ENCODE results near the gene CREB3L2.
A peak's percentile ranks its signal among the peaks of the same experiment; 100 is the strongest.

Gene CREB3L2

DNA sequence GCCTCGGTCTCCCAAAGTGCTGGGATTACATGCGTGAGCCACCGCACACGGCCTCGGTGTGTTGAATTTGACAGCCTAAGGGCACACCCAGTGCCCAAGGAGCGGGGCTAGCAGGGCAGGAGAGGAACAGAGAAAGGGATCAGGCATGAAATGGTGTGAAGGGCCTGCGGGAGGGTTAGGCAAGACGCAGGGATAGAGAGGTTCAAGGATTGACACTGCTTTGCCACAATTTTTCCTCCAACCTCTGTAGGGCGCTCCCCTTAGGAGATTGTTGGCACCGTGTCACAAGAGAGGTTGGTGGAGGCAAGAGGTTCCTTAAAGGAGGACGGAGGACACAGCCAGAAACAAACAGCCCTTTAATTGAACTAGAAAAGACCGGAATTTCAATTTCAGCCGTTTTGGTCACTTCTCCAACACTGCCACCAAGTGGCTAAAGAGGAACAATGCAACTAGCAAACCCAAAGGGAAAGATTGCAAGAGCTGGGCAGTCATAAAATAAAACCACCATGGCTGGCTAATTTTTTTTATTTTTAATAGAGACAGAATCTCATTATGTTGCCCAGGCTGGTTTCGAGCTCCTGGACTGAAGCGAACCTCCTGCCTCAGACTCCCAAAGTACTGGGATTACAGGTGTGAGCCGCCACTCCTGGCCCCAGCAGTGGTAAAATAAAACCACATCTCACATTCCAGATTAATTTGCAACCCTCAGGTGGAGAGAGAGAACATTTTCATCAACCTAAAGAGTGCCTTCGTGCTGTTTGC lies 6.9 kb upstream of the CREB3L2 start:
- DNase-seq = peak; percentile 15

DNA sequence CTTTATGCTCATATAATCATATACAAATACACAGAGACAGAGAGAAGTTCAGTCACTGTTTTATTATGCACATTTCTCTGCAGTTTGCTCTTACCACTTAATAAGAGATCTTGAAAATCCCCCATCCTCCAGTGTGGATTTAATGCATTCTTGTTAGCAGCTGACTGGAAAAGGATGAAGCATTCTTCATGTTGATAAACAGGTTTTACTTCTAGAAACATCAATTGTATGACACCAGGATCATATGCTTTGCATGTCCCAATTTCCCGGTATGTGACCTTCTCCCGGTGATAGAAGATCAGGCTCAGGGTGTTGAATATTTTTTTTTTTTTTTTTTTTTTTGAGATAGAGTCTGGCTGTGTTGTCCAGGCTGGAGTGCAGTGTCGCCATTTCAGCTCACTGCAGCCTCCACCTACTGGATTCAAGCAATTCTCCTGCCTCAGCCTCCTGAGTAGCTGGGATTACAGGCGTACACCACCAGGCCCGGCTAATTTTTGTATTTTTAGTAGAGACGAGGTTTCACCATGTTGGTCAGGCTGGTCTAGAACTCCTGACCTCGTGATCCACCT lies 6.2 kb upstream of the CREB3L2 start:
- no peak for DNase-seq

GRCh38 chr7:138006106-138006505 lies 4.2 kb upstream of the CREB3L2 start:
- DNase-seq = no peak

- DNase-seq = no peak
Measured at GRCh38 chr7:138004936-138005335, 3.0 kb upstream of the CREB3L2 start.

DNA sequence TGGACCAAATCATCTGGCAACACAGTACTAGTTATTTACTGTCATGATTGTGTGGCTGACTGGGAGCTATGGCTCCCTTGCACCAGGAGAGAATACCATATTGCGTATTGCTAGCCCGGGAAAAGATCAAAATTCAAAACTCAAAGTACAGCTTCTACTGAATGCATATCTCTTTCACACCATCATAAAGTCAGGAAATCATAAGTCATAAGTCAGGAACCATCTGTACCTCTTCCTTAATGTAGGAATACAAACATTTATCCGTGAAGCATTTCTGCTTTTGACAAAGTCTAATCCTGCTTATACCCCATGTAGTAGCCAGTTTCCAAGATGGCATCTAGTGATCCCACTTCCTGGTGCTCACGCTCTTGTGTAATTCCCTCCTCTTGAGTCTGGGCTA lies 2.2 kb upstream of the CREB3L2 start:
- DNase-seq = no peak

DNA sequence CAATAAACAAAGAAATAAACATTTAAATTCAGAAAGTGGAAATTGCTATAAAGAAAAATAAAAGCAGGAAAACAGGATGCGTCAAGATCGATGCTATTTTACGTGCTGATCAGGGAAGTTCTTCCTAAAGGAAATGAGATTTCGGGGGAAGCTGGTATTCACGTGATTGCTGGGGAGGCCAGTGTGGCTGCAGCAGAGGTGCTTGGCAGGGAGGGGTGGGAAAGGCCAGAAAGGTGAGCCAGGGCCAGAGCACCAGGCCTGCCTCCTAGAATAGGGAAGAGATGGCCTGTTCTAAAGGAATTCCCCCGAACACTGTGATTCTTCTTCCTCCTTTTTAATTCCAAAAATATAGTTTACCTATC lies 923 bp upstream of the CREB3L2 start:
- no peak for DNase-seq

DNA sequence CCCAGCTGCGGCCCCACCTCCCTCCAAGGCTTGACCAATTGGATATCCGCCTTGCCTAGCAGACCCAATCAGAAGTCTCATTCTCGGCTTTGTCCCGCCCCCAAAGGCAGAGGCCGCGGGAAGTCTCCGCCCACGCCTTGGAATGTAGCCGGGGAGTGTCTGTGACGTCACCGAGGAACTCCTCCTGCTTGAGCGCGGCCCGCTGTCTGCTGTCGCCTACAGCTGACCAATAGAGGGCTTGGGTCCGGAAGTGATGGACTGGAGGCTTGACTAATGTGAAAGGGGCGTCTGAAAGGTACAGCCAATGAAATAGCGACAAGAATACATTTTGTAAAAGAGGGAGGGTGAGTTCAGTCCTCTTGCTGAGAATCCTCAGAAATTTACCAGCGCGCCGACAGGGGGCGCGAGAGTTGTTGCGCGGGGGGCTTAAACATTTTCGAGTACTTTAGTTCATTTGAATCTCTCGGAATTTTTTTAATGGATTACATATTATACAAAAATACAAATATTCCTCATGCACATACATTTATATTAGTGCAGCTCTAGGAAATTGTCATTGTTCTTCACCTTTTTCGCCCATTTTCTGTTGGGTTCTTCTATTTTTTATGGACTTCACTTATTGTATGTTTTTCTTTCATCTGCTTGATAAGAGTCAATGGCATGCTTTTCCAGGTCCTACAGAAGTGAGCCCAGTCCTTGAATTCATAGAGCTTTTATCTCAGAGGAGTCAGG lies 376 bp upstream of the CREB3L2 start:
- DNase-seq = peak; percentile 90

DNA sequence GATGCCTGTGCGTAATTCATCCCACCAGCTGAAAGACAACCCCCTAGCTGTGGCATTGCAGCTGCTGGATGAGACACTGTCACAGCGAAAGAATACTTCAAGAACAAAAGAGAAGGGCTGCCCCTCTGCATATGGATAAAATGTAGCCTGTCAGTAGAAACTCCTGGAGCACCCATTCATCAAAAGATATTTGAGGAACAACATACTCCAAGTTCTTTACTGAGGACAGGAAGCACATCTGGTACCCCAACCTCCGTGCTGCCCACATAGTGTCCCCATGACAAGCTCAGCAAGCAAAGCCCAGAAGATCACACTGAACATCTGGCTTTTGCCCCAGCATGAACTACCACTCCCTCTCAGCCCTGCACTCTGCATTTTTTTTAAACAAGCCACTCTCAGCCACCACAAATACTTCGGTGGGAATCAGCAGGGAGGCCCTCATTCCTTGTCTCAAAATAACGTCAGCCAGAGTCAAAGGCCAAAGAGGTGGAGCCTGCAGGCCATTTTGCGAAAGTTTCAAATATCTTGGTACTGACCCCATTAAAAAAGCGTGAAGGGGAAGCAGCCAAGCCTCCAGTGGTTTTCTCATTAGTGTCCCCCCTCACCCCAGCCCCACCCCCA lies 1.7 kb downstream of the CREB3L2 start:
- no peak for DNase-seq

GRCh38 chr7:137999496-138000080 lies 2.3 kb downstream of the CREB3L2 start:
- no peak for DNase-seq

DNA sequence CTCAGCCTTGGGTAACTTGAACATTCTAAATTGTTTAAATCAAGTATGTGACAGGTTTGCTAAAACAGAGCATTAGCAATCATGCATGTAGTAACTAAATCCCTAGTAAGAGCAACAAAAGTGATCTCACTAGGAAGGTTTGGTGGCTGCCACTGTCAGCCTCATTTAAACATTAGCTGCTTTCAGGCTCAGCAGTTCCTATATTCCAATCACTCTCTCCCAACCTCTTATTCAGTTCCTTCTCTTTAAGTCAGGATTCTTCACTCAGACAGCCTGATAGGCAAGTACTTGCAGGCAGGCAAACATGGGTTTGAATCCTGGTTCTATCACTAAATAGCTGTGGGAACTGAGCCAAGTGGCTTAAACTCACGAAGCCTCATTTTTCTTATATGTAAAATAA lies 3.6 kb downstream of the CREB3L2 start:
- DNase-seq = no peak

GRCh38 chr7:137996871-137997270 lies 5.0 kb downstream of the CREB3L2 start:
- no peak for DNase-seq

GRCh38 chr7:137996386-137996851 lies 5.5 kb downstream of the CREB3L2 start:
- no peak for DNase-seq

DNA sequence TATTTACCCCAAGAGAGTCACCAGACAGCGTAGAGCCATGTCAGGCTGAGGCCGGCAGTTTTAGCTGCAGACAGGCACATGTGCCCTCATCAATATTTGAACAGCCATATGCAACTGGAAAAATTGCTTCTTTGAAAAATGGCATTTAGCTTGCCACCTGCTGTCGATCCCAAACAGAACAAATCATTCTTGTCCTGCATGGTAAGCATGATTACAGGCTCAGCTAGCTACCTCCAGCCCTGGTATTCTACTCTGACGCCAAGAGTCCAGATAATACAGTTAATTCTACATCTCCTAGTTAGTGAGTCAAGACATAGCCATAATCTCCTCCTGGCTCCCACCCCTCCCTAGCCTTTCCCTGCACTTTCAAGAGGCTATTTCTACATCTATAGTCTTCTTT lies 7.7 kb downstream of the CREB3L2 start:
- no peak for DNase-seq

- no peak for DNase-seq
Measured at GRCh38 chr7:137993395-137993743, 8.5 kb downstream of the CREB3L2 start.

- no peak for DNase-seq
Measured at GRCh38 chr7:137992550-137993394, 9.1 kb downstream of the CREB3L2 start.

DNA sequence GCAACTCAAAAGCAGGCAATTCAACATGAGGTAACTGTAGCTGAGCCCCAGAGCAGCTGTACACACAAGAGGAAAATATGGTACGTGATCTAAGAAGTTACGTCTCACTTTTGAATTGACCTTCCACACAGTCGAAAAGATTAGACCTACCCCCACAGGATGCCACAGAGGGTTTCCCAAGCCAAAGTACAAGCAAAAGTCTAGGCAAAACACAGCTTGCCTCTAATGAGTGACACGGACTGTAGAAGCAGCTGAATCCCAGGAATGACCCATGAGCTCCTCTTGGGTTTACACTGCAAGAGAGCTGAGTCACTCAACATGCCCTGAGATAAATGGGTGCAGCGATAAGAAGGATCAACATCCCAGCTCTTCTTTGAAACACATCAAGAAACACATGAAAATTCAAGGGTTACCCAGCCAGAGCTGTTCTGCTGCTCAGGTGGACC lies 9.8 kb downstream of the CREB3L2 start:
- no peak for DNase-seq

DNA sequence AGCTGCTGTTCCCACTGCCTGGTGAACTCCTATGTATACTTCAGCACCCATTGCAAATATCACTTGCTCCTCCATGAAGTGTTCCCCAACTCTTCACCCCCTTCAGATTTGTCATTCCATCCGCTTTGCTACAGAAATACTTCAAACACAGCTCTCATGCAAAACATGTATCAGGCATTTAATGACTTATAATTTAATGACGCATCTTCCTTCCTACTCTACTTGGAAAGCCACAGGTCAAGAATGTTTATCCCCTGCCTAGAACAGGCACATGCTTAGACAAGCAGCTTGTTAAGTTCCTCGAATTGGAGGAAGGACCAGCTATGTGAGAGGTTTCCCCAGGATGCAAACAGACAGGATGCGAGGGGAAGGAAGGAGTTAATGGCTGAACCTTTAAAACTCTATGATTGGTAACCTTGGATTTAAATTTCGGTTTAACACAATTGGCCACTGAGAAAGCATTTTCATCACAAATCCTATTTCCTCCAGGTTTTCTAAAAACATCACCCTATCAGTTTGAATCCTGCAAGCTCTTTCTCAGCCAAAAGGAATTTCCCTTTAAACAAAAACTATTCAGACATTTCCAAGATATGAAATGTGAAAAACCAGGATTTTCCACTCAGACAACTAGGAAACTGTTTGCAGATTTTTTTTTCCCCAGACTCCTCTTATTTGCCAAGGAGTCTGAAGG lies 11.5 kb downstream of the CREB3L2 start:
- DNase-seq = no peak

- DNase-seq = no peak
Measured at GRCh38 chr7:137989590-137989989, 12.3 kb downstream of the CREB3L2 start.

GRCh38 chr7:137989094-137989493 lies 12.8 kb downstream of the CREB3L2 start:
- DNase-seq = no peak

- DNase-seq = no peak
Measured at GRCh38 chr7:137987968-137988367, 13.9 kb downstream of the CREB3L2 start.

- no peak for DNase-seq
Measured at GRCh38 chr7:137987563-137987962, 14.3 kb downstream of the CREB3L2 start.

- DNase-seq = no peak
Measured at GRCh38 chr7:137987018-137987349, 14.9 kb downstream of the CREB3L2 start.

All from NCI-H1048 (cell line).